Kidney epithelial cell (primary cell): ENCODE data around the gene NCAPH2. TPM values are rescaled to one million over a fixed set of nuclear protein-coding genes. Genes with fewer than 3 reads are reported as not detected.

Source experiments
- DNase-seq: peaks from one replicate; pipeline ENCODE4 v3.0.0-alpha.2; 2010; ENCODE audit warnings: low read depth
- H3K27me3 ChIP-seq: 2 replicates; pipeline ENCODE4 v1.6.0; 2011; ENCODE audit warnings: low read length; ENCODE audit not compliant: control insufficient read depth, insufficient read depth
- H3K36me3 ChIP-seq: 2 replicates; pipeline ENCODE4 v1.5.1; 2011; ENCODE audit warnings: low read length; ENCODE audit not compliant: control insufficient read depth, insufficient read depth
- H3K4me3 ChIP-seq: 2 replicates; pipeline ENCODE4 v1.5.1; 2011; ENCODE audit warnings: low read depth, mild to moderate bottlenecking, control low read depth, low read length
- CTCF ChIP-seq: IDR thresholded peaks from 2 replicates; pipeline ENCODE4 v1.5.1; 2011; ENCODE audit warnings: mild to moderate bottlenecking, moderate library complexity, low read length, control low read depth, inconsistent platforms; ENCODE audit not compliant: insufficient read depth, poor library complexity, severe bottlenecking
- total RNA-seq: library from RNA; depleted of rRNA; stranded (reverse); fragments of >200 nt; gene quantifications from 2 replicates; pipeline ENCODE4 v1.2.3, GENCODE V29; 2015

NCAPH2 gene
- total RNA-seq, 1 donor from 2014 or later, result 50.2 TPM

DNA sequence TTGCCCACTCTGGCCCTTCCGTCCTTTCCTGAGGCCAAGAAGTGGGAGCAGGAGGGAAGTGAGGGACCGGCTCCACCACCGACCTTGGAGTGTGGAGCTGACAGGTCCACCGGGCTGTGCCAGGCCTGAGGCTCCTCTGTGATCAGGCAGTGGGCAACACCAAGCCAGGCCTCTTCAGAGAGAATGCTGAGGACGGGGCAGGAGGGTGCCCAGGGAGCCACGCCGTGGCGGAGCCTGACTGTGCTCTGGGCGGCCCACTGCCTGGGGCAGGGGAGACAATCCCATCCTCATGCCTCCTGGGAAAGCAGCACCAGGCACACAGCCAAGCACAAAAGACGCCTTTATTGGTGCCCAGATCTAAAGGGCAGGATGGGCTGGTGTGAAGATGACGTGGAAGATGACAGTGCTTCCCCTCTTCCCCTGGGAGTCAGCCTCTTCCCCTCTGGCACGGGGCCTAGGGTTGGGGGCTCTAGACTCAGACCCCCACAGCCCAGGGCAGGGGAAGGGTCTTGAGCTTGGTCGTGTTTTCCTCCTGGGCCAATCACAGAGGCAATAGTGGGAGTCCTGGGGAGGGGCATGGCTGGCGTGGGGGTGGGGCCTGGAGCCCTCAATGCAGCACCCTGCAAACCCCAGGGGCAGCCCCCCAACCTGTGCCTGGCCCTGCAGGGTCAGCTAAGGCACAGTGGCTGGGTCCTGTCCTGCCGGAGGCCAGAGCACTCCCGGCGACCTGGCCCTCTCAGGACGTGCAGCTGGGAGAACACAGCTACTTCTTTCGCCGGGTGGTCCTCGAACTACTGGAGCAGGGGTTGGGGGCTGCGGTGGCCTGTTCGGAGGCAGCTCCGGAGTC lies 5.2 kb upstream of the NCAPH2 start:
- DNase-seq, result no peak
- no peaks in the 10 kb centered on the region for H3K27me3 ChIP-seq
- TF ChIP-seq CTCF, result no peak
- H3K36me3 ChIP-seq, result no peaks in the 10 kb centered on the region
- H3K4me3 ChIP-seq, result no peak overlapping the region

- Histone ChIP-seq H3K36me3 (no peaks in the 10 kb centered on the region), H3K4me3 (no peak overlapping the region), H3K27me3 (no peaks in the 10 kb centered on the region)
- TF ChIP-seq CTCF, result peak; percentile 7
- DNase-seq, result no peak
Measured at GRCh38 chr22:50503475-50504145, 4.4 kb upstream of the NCAPH2 start.

DNA sequence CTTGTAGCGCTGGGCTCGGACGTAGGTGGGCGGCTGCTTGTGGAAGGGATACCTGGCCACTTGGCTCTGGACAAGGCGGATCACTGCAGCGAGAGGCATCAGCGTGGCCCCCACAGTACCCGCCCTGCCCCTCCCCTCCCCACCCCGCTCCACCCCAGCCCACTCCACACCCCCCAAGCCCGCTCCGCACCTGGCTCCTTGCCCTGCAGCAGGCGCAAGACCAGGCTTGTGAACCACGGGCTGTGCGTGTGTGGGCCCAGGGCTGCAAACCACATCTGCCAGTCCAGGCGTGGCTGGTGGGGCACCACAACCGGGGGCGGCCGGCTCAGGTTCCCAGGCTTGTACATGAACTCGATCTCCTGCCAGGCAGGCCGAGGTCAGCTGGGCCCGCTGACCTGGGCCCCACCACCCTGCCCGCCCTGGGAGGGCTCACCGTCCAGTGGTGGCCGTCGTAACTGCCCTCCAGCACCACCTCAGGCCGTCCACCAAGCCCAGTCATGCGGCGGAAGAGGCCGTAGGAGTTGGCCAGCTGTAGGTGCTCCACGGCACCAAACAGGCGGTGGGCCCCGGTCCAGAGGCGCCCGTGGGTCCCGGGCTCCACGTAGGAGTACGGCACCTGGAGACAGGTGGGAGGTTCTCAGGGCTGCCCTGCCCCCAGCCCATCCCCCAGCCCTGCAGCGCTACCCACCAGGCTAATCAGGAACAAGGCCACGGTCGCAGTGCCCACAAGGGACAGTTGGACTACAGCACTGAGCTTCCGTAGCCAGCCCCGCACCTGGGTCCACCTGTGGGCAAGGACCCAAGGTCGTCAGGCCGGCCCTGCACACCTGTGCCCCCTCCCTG lies 3.4 kb upstream of the NCAPH2 start:
- Histone ChIP-seq H3K27me3 (no peaks in the 10 kb centered on the region), H3K4me3 (no peak overlapping the region), H3K36me3 (no peaks in the 10 kb centered on the region)
- TF ChIP-seq CTCF, result no peak
- DNase-seq, result no peak

GRCh38 chr22:50505276-50505775 lies 2.7 kb upstream of the NCAPH2 start:
- no peak overlapping the region for H3K4me3 ChIP-seq
- DNase-seq, result no peak
- TF ChIP-seq CTCF, result no peak
- H3K36me3 ChIP-seq, result no peaks in the 10 kb centered on the region
- no peaks in the 10 kb centered on the region for H3K27me3 ChIP-seq

- no peaks in the 10 kb centered on the region for H3K36me3 ChIP-seq
- H3K27me3 ChIP-seq, result no peaks in the 10 kb centered on the region
- no peak for DNase-seq
- H3K4me3 ChIP-seq, result peak overlapping the region; percentile 99
- no peak for TF ChIP-seq CTCF
Measured at GRCh38 chr22:50505776-50506610, 2.0 kb upstream of the NCAPH2 start.
